T-helper 1 cell treated with Interleukin-12 subunit alpha and Interleukin-12 subunit beta and Interleukin-4 antibody, amounts not matched to agents 30 μg/mL and 1 μg/mL, for 36 hours (primary cell): ENCODE results near the gene OTOP3.

ENCODE experiments used
- H3K27ac Mint-ChIP-seq: one replicate; pipeline ENCODE4 v1.8.0; 2021; ENCODE audit warnings: mild to moderate bottlenecking, mixed read lengths
- H3K27me3 Mint-ChIP-seq: one replicate; pipeline ENCODE4 v1.8.0; 2021; ENCODE audit warnings: low read depth, mixed read lengths
- H3K36me3 Mint-ChIP-seq: one replicate; pipeline ENCODE4 v1.8.0; 2021; ENCODE audit warnings: low read depth, mixed read lengths
- H3K4me1 Mint-ChIP-seq: one replicate; pipeline ENCODE4 v1.8.0; 2021; ENCODE audit warnings: low read depth, mixed read lengths
- H3K4me3 Mint-ChIP-seq: one replicate; pipeline ENCODE4 v1.8.0; 2021; ENCODE audit warnings: mild to moderate bottlenecking, moderate library complexity, mixed read lengths
- H3K9me3 Mint-ChIP-seq: one replicate; pipeline ENCODE4 v1.8.0; 2021; ENCODE audit warnings: mixed read lengths

Gene OTOP3

DNA sequence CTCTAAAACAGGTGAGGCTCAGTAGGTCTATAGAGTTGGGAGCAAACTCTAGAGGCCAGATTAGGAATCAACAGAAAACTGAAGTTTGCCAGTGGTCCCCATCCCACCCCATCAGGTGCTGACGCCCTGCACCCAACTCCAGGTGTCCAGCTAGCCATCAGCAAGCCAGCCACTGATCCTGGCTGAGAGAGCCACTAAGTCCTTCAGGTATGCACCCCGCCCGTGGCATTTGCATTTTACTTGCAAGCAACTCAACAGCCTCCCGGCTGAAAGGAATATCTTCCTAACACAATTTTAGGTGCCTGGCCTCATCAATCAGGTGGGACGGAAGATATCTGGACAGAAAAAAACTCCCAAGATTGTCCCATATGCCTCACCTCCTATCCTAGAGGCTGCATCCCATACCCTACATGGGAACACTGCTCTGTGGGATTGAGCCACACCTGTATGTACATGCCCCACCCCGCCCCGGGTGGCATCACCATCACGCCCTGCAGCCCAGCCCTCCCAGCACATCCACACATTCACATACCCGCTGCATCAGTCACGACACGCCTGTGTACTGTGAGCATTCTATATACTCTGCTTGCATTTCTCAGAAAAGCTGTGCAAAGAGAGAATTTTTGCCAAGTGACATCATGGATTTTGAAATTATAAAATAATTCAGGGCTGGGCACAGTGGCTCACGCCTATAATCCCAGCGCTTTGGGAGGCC lies 8.3 kb downstream of the OTOP3 start:
- Mint-ChIP-seq H3K36me3 (no peaks in the 10 kb centered on the region), H3K27me3 (peaks cover 17% of the 10 kb centered on the region), H3K4me3 (no peak overlapping the region), H3K27ac (no peak overlapping the region), H3K9me3 (no peaks in the 10 kb centered on the region), H3K4me1 (peaks cover 3% of the 10 kb centered on the region)

- Mint-ChIP-seq H3K4me3 (no peak overlapping the region), H3K36me3 (no peaks in the 10 kb centered on the region), H3K27ac (no peak overlapping the region), H3K9me3 (no peaks in the 10 kb centered on the region), H3K4me1 (peaks cover 3% of the 10 kb centered on the region), H3K27me3 (peaks cover 11% of the 10 kb centered on the region)
Observed at GRCh38 chr17:74945543-74945942, 9.8 kb downstream of the OTOP3 start.

GRCh38 chr17:74946641-74947040 lies 10.9 kb downstream of the OTOP3 start:
- no peaks in the 10 kb centered on the region for H3K9me3 Mint-ChIP-seq
- no peak overlapping the region for H3K27ac Mint-ChIP-seq
- H3K27me3 Mint-ChIP-seq = peaks cover 11% of the 10 kb centered on the region
- H3K4me3 Mint-ChIP-seq = no peak overlapping the region
- H3K36me3 Mint-ChIP-seq = no peaks in the 10 kb centered on the region
- H3K4me1 Mint-ChIP-seq = peaks cover 3% of the 10 kb centered on the region

- no peaks in the 10 kb centered on the region for H3K9me3 Mint-ChIP-seq
- no peaks in the 10 kb centered on the region for H3K36me3 Mint-ChIP-seq
- no peak overlapping the region for H3K27ac Mint-ChIP-seq
- peaks cover 3% of the 10 kb centered on the region for H3K4me1 Mint-ChIP-seq
- H3K4me3 Mint-ChIP-seq = no peak overlapping the region
- peaks cover 11% of the 10 kb centered on the region for H3K27me3 Mint-ChIP-seq
Observed at GRCh38 chr17:74947041-74947754, 11.5 kb downstream of the OTOP3 start.

- Mint-ChIP-seq H3K9me3 (no peaks in the 10 kb centered on the region), H3K27me3 (peaks cover 7% of the 10 kb centered on the region), H3K4me1 (peaks cover 3% of the 10 kb centered on the region), H3K27ac (no peak overlapping the region), H3K4me3 (no peak overlapping the region), H3K36me3 (no peaks in the 10 kb centered on the region)
Observed at GRCh38 chr17:74949455-74950115, 13.9 kb downstream of the OTOP3 start.

DNA sequence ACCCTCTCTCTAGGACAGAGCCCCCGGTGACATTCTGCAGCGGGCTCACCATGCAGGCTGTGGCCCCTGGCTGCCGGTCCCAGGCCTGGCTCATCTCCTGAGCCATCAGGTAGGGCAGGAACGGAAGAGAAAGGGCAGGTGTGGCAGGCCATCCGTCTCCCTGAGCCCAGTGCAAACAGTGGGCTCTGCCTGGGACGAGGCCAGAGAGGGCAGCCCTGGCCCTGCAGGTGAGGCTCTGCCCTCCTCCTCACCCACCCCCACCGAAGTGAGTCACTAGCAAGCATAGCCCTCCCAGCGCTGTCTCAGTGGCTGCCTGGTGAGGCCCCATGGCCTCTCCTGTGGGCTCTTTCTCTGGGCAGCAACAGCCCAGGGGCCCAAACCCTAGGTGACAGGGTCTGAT lies 14.5 kb downstream of the OTOP3 start:
- H3K9me3 Mint-ChIP-seq = no peaks in the 10 kb centered on the region
- H3K27ac Mint-ChIP-seq = no peak overlapping the region
- H3K27me3 Mint-ChIP-seq = peaks cover 4% of the 10 kb centered on the region
- H3K4me1 Mint-ChIP-seq = peaks cover 3% of the 10 kb centered on the region
- H3K36me3 Mint-ChIP-seq = no peaks in the 10 kb centered on the region
- no peak overlapping the region for H3K4me3 Mint-ChIP-seq

DNA sequence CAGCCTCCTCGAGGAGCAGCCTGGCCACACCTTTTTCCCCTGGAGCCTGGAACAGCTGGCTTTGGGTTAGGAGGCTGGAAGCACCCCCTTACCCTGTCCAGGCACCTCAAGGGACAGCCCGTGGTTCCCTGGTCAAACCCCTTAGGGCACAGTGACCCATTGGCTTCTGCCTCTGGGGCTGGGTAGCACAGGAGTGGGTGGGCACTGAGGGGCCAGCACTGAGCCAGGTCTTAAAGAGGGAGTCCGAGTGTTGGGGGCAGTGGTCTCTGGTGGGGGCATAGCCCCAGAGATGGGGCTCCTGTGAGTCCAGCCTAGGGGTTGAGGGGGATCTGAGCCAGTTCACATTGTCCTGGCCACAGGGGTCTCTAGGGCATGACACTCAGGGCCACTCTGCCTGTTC lies 15.4 kb downstream of the OTOP3 start:
- no peaks in the 10 kb centered on the region for H3K27me3 Mint-ChIP-seq
- H3K9me3 Mint-ChIP-seq = no peaks in the 10 kb centered on the region
- no peaks in the 10 kb centered on the region for H3K36me3 Mint-ChIP-seq
- no peak overlapping the region for H3K27ac Mint-ChIP-seq
- H3K4me1 Mint-ChIP-seq = no peaks in the 10 kb centered on the region
- no peak overlapping the region for H3K4me3 Mint-ChIP-seq

DNA sequence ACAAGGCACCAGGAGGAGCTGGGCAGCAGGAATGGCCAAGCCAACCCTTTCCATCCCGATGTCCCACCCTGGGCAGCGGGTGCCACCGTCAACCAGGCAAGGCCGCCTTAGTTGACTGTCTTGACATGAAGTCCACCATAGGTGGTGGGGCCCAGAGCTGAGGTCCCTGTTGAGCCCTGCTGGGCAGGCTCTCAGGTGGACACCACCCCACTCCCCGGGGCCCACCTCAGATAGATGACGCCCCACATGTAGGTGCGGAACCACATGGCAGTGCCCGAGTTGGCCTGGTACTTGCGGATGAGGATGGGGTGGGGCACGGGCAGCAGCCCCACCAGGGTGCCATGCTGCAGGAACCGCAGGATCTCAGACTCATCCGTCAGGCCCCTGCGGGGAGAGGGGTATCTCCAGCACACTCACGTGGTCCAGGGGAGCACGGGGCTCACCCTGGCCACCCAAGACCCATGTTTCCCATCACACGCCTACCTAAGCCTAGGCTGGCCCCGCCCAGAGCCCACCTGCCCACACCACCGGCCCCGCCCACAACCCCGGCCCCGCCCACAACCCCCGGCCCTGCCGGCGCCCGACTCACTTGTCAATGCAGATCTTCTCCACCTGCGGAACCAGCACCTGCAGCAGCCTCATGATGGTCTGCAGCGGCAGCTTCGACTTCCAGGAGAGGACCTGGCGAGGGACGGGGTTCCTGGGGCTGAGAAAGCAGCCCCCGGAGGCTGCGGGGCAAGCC lies 16.2 kb downstream of the OTOP3 start:
- H3K4me1 Mint-ChIP-seq = no peaks in the 10 kb centered on the region
- no peaks in the 10 kb centered on the region for H3K36me3 Mint-ChIP-seq
- no peaks in the 10 kb centered on the region for H3K27me3 Mint-ChIP-seq
- no peak overlapping the region for H3K27ac Mint-ChIP-seq
- H3K9me3 Mint-ChIP-seq = no peaks in the 10 kb centered on the region
- no peak overlapping the region for H3K4me3 Mint-ChIP-seq

GRCh38 chr17:74952431-74953133 lies 16.9 kb downstream of the OTOP3 start:
- Mint-ChIP-seq H3K27me3 (no peaks in the 10 kb centered on the region), H3K9me3 (no peaks in the 10 kb centered on the region), H3K4me1 (no peaks in the 10 kb centered on the region), H3K36me3 (no peaks in the 10 kb centered on the region), H3K27ac (no peak overlapping the region), H3K4me3 (no peak overlapping the region)

- H3K27ac Mint-ChIP-seq = no peak overlapping the region
- no peaks in the 10 kb centered on the region for H3K4me1 Mint-ChIP-seq
- H3K9me3 Mint-ChIP-seq = no peaks in the 10 kb centered on the region
Observed at GRCh38 chr17:74953134-74953687, 17.5 kb downstream of the OTOP3 start.

DNA sequence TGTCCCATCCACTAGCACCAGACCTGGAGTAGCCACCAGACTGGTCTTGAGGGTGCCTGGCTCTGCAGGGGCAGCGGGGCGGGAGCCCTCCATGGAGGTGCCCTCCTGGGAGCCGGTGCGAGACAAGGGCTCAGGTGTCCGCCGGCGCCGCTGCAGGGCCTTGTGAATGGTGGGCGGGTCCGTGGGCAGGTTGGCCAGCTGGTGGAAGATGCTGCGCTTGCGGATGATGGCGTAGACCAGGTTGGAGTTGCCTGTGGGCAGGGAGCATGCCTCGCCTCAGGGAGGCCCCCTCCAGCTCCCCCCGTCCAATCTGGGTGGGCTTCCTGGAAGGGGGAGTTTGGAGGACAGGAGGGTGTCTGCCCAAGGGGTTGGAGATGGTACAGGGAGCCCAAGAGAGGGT lies 18.4 kb downstream of the OTOP3 start:
- Mint-ChIP-seq H3K4me3 (no peak overlapping the region), H3K27me3 (no peaks in the 10 kb centered on the region), H3K9me3 (no peaks in the 10 kb centered on the region), H3K27ac (no peak overlapping the region), H3K36me3 (no peaks in the 10 kb centered on the region), H3K4me1 (no peaks in the 10 kb centered on the region)

More at GRCh38 chr17:74953134-74953687, 17.5 kb downstream of the OTOP3 start:
- Mint-ChIP-seq H3K27me3 (no peaks in the 10 kb centered on the region), H3K4me3 (no peak overlapping the region), H3K36me3 (no peaks in the 10 kb centered on the region)

GRCh38 chr17:74954665-74955421 lies 19.1 kb downstream of the OTOP3 start:
- no peaks in the 10 kb centered on the region for H3K9me3 Mint-ChIP-seq
- H3K4me1 Mint-ChIP-seq = no peaks in the 10 kb centered on the region
- no peaks in the 10 kb centered on the region for H3K27me3 Mint-ChIP-seq
- H3K4me3 Mint-ChIP-seq = no peak overlapping the region
- no peaks in the 10 kb centered on the region for H3K36me3 Mint-ChIP-seq
- no peak overlapping the region for H3K27ac Mint-ChIP-seq

DNA sequence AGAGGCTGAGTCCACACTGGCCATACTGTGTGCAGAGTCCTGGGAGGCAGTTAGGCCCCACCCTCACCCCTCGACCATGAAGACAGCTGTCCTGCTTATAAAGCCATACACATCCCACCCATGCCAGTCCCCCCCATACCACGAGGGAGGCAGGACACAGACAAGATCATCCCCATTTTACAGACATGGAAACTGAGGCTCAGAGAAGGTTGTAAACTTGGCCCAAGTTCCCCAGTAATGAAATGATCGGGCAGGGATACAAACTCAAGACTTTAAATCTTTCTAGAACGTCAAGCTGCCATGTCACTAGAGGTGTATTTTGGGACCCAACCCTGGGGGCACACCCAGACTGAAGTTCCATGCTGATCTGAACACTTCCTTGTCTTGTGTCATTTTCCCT lies 20.4 kb downstream of the OTOP3 start:
- Mint-ChIP-seq H3K4me3 (no peak overlapping the region), H3K27me3 (no peaks in the 10 kb centered on the region), H3K36me3 (no peaks in the 10 kb centered on the region), H3K27ac (no peak overlapping the region), H3K9me3 (no peaks in the 10 kb centered on the region), H3K4me1 (peaks cover 2% of the 10 kb centered on the region)
